ENCODE data around the gene SV2B.

SV2B gene

GRCh38 chr15:91171334-91171733 is 71.3 kb downstream of the SV2B start:
- Histone ChIP-seq H4K20me1 (ENCODE audit: low read depth, low read length) (no peaks in the 10 kb centered on the region), H3F3A (ENCODE audit: insufficient read depth) (no peaks in the 10 kb centered on the region), H3K9me3 (ENCODE audit: insufficient read depth, low read length) (no peaks in the 10 kb centered on the region)

GRCh38 chr15:91182101-91182500 is 82.0 kb downstream of the SV2B start:
- Histone ChIP-seq H3K79me2 (ENCODE audit: insufficient read depth, low read length) (no peaks in the 10 kb centered on the region), H3K36me3 (ENCODE audit: low read length) (no peaks in the 10 kb centered on the region), H3F3A (ENCODE audit: insufficient read depth) (no peaks in the 10 kb centered on the region), H3K9ac (ENCODE audit: low read length) (no peak overlapping the region), H3K27ac (ENCODE audit: low read depth, low read length) (no peak overlapping the region), H3K4me2 (ENCODE audit: low read depth, low read length, poor library complexity, severe bottlenecking) (no peak overlapping the region), H3K9me3 (ENCODE audit: insufficient read depth, low read length) (no peaks in the 10 kb centered on the region), H2AFZ (ENCODE audit: low read depth, low read length, severe bottlenecking) (no peak overlapping the region), H3K9me2 (replicated peaks; ENCODE audit: insufficient read depth, low read length) (no peaks in the 10 kb centered on the region), H4K20me1 (ENCODE audit: low read depth, low read length) (no peaks in the 10 kb centered on the region), H3K27me3 (ENCODE audit: low read length) (0 out of 2 replicates have a peak, but pooled peaks cover 2% of the 10 kb centered on the region), H3K4me3 (ENCODE audit: insufficient read depth, low read length, poor library complexity, severe bottlenecking) (no peak overlapping the region)
- TF ChIP-seq CTCF (IDR thresholded peaks at IDR 0.05; ENCODE audit: insufficient read depth, low read length, poor library complexity, severe bottlenecking) (no peak), EZH2phosphoT487 (conservative IDR thresholded peaks at IDR 0.05; ENCODE audit: low read length) (no peak)

More at GRCh38 chr15:91171334-91171733, 71.3 kb downstream of the SV2B start:
- Histone ChIP-seq H3K9ac (ENCODE audit: low read length) (no peak overlapping the region), H3K4me3 (ENCODE audit: insufficient read depth, low read length, poor library complexity, severe bottlenecking) (no peak overlapping the region), H2AFZ (ENCODE audit: low read depth, low read length, severe bottlenecking) (no peak overlapping the region), H3K9me2 (replicated peaks; ENCODE audit: insufficient read depth, low read length) (no peaks in the 10 kb centered on the region), H3K27ac (ENCODE audit: low read depth, low read length) (no peak overlapping the region), H3K4me2 (ENCODE audit: low read depth, low read length, poor library complexity, severe bottlenecking) (no peak overlapping the region), H3K79me2 (ENCODE audit: insufficient read depth, low read length) (no peaks in the 10 kb centered on the region), H3K27me3 (ENCODE audit: low read length) (no peaks in the 10 kb centered on the region), H3K36me3 (ENCODE audit: low read length) (no peaks in the 10 kb centered on the region)
- TF ChIP-seq CTCF (IDR thresholded peaks at IDR 0.05; ENCODE audit: insufficient read depth, low read length, poor library complexity, severe bottlenecking) (no peak), EZH2phosphoT487 (conservative IDR thresholded peaks at IDR 0.05; ENCODE audit: low read length) (no peak)

GRCh38 chr15:91183596-91183995 is 83.5 kb downstream of the SV2B start:
- H2AFZ ChIP-seq (ENCODE audit: low read depth, low read length, severe bottlenecking): no peak overlapping the region
- no peaks in the 10 kb centered on the region for H3K9me2 ChIP-seq (replicated peaks; ENCODE audit: insufficient read depth, low read length)
- no peak overlapping the region for H3K4me3 ChIP-seq (ENCODE audit: insufficient read depth, low read length, poor library complexity, severe bottlenecking)
- TF ChIP-seq CTCF (IDR thresholded peaks at IDR 0.05; ENCODE audit: insufficient read depth, low read length, poor library complexity, severe bottlenecking) (no peak), EZH2phosphoT487 (conservative IDR thresholded peaks at IDR 0.05; ENCODE audit: low read length) (no peak)
- no peaks in the 10 kb centered on the region for H3K9me3 ChIP-seq (ENCODE audit: insufficient read depth, low read length)
- H3K4me2 ChIP-seq (ENCODE audit: low read depth, low read length, poor library complexity, severe bottlenecking): no peak overlapping the region
- no peak overlapping the region for H3K9ac ChIP-seq (ENCODE audit: low read length)
- H4K20me1 ChIP-seq (ENCODE audit: low read depth, low read length): no peaks in the 10 kb centered on the region
- no peaks in the 10 kb centered on the region for H3K79me2 ChIP-seq (ENCODE audit: insufficient read depth, low read length)
- no peaks in the 10 kb centered on the region for H3K36me3 ChIP-seq (ENCODE audit: low read length)
- no peaks in the 10 kb centered on the region for H3F3A ChIP-seq (ENCODE audit: insufficient read depth)
- no peak overlapping the region for H3K27ac ChIP-seq (ENCODE audit: low read depth, low read length)
- H3K27me3 ChIP-seq (ENCODE audit: low read length): 0 out of 2 replicates have a peak, but pooled peaks cover 2% of the 10 kb centered on the region

All from SU-DHL-6 (cell line).